CD4-positive, alpha-beta T cell treated with Interleukin-12 subunit alpha and Interleukin-12 subunit beta, for 1 hour (primary cell): ENCODE data around the gene NRROS.
"Not testable (repeated sequence)": the region's sequence is repeated elsewhere in the genome, so short reads cannot be mapped to it uniquely, and the experiment has no call there.

Experiments used
- DNase-seq: peaks from one replicate; pipeline ENCODE4 v3.0.0-alpha.2; 2020

NRROS gene

DNA sequence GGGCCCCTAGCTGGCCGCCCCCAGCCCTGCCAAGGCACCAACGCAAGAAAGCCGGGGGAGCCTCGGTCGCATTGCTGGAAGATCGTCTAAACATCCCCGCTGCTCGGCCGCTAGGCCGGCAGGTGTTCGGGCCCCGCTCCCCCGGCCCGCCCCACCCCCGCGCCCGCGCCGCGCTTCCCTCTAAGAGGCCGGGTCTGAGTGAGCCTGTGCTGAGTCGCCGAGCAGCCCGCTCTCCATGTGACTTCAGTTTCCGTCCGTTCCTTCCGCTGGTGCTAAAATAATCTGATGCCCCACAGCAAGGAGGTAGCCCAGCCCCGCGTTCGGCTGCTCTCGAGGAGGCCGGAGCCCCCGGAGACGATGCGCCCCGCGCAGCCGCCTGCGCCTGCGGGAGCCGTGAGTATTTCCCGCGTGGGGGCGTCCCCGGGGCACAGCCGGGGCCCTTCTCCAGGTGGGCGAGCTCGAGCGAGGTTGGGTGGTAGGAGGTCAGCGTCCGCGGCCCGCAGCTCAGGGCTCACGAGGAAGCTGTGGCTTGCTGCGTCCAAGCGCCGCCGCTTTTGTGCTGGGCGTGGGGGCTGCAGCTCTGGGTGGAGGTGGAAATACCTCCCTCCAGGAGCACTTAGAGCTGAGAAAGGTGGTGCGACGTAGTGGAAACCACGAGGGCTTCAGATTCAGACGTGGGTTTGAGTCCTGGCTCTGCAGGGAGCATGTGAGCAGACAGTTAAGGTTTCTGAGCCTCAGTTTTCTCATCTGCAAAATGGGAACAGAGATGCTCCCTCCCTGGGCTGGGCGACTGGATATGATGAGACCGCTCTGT is at the start of gene NRROS:
Gene NRROS (plus strand): TSS at position 212 of the 814 bp plus-strand sequence. CDS start 14,846 bp downstream, outside the sequence.
- DNase-seq: peak; percentile 67

DNA sequence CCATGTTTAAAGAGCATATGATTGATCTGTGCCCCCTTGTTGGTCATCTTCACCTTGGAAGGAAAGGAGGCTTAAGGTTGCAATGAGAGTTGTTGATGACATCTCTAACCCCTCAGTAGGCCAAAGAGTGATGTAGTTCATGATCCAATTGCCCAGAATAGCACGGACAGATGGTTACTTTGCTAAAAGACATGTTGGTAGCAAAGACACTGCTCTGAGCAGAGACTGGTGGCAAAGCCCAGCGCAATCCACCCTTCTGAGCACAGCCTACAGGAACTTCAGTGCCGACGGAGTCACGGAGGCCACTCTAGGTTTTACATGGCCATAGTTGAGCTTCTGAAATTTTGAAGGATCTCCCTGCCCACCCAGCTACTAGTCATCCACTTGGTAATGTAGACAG is 49.2 kb upstream of the NRROS start:
- no peak for DNase-seq

DNA sequence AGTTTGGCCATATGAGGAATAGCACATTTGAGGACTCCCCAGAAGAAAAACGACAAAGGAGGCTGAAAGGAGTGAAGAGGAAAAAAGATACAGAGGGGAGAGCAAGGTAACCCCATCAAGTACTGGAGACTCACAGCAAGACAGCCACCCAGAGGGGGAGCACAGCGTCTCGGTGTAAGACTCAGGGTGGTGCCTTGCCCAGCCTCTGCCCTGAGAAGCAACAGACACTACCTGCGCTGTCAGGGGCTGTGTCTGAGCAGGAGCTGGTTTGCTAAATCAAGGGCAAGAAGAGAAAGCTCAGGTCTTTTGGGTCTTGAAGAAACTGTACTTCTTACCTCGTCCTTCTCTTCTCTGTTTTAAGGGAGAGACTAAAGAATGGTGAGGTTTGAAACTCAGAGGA is 43.1 kb upstream of the NRROS start:
- no peak for DNase-seq

DNA sequence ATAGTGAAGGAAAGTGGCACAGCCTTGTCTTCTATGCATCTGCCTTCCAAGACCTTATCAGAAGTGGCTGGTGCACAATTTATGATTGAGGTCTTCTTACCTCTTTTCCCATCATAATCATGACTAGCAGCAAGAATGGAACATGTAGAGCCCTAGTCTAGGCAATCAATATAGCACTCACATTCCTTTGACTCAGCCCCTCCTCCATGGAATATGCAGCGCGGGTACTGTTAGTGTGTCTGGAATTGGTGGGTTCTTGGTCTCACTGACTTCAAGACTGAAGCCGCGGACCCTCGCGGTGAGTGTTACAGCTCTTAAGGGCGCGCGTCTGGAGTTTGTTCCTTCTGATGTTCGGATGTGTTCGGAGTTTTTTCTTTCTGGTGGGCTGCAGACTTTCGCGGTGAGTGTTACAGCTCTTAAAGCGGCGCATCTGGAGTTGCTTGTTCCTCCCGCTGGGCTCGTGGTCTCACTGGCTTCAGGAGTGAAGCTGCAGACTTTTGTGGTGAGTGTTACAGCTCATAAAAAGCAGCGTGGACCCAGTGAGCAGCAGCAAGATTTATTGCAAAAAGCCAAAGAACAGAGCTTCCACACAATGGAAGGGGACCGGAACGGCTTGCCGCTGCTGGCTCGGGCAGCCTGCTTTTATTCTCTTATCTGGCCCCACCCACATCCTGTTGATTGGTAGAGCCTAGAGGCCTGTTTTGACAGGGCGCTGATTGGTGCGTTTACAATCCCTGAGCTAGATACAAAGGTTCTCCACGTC is 41.3 kb upstream of the NRROS start:
- peak; percentile 57 for DNase-seq

DNA sequence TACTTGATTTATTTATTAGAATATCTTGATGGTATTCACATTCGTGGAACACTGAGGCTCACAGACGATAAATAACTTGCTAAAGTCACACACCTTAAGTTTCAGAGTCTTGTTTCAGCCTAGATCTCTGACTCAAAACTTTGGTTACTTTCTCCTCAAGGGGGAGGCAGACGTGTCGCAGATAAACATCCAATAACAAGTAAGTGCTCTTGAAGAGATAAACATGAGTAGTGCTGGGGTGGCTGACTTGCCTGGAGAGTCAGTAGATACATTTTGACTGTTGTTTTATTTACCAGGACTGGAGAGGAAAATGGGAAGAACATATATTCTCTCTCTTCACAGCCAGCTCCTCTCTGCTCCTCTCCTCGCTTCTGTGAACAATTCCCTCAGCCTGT is 39.8 kb upstream of the NRROS start:
- no peak for DNase-seq

DNA sequence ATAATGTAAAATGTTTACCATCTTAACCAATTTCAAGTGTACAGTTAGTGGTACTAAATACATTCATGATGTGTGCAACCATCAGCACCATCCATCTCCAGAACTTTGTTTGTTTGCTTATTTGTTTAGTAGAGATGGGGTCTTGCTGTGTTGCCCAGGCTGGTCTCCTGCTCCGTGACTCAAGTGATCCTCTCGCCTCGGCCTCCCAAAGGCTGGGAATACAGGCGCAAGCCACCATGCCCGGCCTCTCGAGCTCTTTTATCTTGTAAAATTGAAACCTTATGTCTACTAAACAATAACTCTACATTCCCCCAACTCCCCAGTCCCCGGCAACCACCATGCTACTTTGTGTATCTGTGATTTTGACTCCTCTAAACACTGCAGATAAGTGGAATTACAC is 39.1 kb upstream of the NRROS start:
- DNase-seq: no peak

DNA sequence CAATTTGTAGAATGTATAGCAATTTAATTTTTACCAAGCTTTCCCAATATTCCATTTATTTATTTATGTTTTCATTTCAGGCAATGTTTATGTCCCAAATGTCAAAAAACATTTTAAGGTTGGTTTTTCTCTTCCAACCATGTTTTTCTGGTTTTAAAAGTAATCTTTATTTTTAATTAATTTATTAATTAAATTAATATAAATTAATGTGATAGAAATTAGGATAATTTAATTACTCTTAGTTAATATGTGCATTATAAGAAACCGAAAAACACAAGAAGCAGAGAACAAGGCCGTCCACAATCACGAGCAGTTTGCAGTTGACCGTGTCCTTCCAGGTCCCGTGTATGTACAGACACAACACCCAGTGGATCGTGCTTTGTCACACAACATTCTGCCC is 36.8 kb upstream of the NRROS start:
- DNase-seq: no peak

DNA sequence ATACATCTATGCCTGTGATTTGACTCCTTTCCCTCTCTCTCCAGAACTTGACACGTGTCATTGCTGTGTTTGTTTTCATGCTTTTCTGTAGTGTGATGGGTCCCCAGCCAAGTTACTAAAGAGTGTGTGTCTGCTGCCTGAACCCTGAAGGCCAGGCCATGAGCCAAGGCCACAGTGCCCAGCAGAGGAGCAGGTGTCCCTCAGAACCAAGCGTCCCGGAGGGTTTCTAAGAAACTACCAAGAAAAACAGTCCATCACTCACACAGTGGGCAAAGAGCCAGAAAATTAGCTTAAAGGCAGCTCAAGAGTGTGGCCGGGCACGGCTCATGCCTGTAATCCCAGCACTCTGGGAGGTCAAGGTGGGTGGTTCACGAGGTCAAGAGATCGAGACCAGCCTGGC is 35.8 kb upstream of the NRROS start:
- DNase-seq: no peak

DNA sequence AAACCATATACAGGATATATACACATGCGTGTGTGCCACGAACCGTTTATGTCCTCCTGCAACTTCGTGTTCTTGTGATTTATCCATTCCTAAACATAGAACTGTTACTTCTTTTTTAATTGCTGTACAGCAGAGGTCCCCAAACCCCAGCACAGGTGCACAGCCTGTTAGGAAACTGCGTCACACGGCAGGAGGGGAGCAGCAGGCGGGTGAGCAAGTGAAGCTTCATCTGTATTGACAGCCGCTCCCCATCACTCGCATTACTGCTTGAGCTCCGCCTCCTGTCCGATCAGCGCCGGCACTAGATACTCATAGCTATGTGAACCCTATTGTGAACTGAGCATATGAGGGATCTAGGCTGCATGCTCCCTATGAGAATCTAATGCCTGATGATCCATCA is 34.9 kb upstream of the NRROS start:
- DNase-seq: peak; percentile 66

DNA sequence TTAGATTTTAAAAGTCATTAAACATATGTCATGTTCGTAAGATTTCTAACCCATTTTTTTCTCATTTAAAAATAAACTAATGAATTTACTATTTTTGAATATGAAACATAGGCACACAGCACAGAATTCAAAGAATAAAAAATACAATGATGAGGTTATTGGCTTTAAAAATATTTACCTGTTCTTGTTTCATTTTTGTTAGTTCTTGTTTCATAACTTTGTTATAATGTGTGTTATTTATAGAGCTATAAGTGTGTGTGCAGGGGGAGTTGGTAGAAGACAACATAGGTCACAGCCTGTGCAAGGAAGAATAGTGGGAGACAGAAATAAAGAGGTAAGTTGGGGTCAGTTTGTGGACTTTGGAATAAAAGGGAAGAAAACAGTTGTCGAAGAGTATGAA is 30.8 kb upstream of the NRROS start:
- no peak for DNase-seq

DNA sequence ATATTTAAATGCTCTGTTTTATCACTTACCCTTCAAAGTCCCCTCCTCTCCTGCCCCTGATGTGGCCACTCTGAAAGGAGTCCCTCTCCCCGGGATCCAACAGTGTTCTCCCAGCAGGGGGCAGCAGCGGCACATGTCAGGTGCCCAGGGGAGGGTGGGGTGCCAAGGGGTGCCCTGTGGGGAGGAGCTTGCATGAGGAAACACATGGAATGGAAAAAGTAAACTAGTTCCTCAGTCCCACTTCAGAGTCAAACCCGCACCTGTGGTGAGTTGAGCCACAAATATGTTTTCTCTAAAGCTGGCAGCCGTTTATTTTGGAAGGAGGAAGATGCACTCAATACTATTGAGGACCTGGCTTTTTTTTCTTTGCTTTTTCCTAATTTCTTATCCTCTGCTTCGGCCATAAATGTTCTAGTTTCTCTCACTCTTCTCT is 30.1 kb upstream of the NRROS start:
- DNase-seq: peak; percentile 93

DNA sequence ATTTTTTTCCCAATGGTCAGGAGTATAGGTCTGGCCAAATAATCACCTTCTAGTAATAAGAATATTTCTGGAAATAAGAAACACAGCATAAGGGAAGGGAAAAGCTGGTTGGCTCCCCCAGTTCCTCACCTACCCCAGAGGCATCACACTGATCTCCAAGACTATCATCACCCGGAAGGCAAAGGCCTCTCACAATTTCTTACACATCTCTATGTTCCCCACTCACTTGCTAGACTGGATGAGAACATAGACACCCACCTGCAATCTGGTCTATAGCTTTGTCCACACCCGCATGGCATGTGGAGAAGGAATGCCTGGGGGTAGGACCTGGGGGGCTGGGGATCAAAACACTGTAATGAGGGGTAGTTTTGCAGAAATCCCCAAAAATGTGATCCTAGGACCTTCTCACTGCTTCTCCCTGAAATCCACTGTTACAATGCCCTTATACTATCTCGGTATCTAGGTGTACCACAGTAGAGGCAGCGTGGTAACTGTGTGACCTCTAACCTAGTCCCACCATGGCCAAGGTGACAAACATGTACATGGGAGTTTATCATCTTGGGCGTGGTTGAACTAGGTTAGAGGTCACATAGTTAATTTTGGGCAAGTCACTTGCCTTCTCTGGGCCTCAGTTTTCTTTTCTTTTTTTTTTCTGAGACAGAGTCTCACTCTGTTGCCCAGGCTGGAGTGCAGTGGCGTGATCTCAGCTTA is 29.5 kb upstream of the NRROS start:
- DNase-seq: peak; percentile 37

DNA sequence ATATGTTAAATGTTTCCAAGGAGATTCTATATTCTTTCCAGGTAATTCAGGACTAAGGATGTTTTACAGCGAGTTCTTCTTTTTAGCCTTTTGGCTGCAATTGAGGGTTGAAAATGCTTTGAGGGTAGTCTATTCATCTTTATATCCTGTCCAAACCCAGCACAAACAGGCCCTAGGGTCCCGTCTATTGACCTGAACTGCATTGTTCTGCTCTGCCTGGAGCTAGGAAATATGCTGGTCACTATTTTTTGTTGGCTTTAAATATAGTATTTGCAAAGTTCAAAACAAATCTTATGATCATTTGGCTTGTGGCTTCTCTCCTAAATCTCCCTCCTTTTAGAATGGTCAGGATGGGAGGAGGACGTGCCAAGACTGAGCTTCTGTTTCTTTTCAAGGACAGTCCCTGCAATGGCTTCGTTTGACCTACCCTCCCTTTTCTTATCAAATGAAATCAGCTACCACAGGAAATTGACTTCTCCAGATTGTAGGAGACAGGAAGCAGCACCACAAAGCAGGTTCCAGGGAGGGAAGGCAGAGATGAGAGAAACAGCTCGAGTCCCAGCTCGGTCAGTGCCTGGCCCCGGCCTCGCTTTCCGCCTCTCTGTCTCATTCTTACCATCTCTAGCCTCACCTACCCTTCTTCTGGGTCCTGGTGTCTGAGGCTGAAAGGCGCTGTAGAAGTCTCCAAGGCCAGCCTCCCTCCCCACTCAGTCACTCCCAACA is 27.6 kb upstream of the NRROS start:
- no peak for DNase-seq

DNA sequence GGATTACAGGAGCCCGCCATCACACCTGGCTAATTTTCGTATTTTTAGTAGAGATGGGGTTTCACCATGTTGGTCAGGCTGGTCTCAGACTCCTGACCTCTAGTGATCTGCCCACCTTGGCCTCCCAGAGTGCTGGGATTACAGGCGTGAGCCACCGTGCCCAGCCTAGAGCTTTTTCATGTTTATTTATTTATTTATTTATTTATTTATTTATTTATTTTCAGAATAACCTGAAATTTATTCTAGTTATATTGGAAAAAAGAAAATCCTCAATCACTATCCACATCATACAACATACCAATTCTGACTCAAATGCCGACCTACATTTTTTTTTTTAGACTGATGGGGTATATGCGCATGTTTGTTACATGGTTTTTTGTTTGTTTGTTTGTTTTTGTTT is 24.3 kb upstream of the NRROS start:
- not testable (repeated sequence) for DNase-seq

DNA sequence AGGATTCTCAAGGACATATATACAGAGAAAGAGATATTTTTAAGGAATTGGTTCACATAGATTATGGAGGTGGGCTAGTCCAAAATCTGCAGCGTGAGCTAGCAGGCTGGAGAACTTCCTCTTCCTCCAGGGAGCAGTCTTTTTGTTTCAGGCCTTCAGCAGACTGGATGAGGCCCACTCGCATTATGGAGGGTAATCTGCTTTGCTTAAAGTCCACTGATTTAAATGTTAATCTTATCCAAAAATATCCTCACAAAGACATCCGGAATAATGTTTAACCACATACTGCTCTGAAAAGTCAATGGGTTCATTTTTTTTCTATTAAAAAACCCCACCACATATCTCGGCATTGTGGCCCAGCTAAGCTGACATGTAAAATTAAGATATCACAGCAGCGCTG is 22.2 kb upstream of the NRROS start:
- no peak for DNase-seq

DNA sequence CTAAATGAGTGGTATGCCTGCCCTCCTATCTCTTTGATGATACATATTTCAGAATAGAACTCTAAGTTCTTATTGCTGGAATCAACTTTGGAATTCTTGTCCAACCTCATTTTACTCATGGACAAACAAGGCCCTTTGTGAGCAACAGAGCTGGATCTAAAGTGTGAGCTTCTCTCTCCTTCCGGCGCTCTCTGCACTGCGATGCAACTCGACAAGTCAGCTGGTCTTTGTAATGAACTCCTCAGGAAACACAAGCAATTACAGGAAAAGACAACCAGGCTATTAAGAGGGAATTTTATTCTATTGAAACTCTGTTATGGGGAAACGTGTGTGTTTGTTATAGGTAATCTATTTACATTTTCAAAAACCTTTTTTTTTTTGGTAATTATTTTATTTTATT is 20.3 kb upstream of the NRROS start:
- DNase-seq: no peak

DNA sequence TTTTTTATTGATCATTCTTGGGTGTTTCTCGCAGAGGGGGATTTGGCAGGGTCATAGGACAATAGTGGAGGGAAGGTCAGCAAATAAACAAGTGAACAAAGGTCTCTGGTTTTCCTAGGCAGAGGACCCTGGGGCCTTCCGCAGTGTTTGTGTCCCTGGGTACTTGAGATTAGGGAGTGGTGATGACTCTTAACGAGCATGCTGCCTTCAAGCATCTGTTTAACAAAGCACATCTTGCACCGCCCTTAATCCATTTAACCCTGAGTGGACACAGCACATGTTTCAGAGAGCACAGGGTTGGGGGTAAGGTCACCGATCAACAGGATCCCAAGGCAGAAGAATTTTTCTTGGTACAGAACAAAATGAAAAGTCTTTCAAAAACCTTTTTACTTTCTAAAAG is 19.9 kb upstream of the NRROS start:
- DNase-seq: not testable (repeated sequence)

DNA sequence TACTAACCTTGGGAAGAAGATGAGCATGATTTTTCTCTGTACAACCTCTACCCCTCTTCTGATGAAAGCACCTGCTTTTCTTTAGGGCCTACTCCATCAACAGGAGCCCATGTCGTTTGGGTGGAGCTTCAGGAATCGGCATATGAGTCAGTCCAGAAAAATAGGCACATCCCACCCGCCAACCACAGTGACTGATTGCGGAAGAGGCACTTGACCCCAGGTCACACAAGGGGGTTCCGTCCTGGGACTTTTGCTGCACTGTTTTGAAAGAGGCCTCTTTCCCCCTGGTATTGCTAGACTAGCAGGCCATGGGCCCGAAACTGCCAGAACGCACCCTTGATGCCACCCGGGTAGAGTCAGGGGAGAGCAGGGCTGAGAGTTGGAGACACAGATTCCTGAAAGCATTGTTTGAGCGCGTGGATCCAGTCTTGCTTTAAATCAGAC is 19.3 kb upstream of the NRROS start:
- DNase-seq: peak; percentile 40

DNA sequence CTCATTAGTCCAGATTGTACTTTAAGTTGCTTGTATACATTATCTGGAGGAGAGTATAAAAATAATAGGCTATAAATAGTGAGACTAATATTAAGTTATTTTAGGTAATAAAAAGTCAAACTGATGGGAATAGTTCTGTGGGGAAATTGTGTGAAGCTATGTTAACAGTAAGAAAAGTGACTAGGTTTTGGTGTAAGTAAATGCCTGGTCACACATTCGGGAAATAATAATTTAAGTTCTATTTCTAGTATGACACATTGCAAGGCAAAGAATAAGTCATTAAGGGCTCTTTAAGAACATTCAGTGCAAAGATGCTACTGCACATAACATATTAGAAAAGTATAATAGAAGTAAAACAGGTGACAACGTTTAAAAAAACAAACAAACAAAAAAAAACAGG is 18.8 kb upstream of the NRROS start:
- no peak for DNase-seq

DNA sequence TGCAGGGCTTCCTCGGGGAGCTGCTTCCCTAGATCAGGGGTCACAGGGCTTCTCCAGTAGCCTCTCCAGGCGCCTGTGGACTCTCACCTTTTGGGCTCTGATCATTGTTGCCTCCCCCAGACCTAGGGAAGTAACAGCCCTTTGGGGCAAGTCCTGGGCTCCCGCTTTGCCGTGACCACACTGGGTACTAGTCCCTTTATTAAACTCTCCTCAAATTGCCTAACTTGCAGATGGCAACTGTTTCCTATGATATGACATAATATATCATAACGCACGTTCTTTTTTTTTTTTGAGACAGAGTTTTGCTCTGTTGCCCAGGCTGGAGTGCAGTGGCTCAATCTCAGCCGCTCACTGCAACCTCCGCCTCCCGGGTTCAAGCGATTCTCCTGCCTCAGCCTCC is 17.9 kb upstream of the NRROS start:
- DNase-seq: no peak

DNA sequence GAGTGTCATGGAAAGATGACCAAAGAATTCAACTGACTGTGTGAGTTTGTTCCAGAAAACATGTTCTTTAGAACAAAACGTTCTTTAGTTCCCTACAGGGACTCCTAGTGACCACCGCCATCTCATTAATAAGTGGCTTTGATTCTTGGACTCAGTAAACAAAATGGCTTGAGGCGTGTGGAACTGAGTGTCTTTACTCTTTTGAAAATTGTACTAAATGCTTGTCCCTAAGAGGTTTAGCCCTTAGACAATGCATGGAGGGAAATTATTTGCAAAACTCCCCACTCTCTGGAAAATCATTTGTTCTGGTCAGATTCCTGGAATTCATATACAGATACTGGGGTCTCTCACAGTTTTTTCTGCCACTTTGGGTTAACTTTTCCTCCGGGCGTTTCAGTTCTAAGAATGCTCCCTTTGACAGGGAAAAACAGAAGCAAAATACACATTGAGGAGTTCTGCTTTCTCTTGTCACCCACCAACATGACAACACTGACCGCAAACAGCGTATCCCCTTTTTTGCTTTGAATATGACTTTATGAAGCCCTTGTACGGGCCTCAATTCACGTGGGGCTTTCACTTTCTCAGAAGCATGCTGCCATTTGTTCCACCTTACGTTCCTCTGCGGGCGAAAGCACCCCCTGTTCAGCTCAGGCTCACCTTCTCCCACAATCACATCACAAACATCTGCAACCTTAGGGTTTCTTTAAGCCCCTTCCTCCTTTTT is 15.3 kb upstream of the NRROS start:
- peak; percentile 32 for DNase-seq

DNA sequence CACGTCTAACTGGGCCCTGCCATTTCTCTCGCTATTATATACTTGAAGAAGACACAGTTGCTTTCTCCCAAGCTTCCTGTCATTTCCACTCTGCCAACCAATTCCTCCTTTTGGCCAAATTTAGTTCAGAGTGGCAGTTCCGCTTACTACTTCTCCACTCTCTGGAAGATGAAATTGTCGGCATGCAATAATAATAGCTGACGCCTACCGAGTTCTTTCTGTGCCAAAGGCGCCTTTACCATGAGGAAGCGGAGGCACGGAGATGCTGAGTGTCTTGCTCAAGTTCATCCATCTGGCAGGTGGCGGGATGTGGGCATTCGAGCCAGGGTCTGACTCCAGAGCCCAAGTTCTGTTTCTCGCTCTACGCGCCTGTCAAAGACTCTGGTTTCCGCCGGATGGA is 14.6 kb upstream of the NRROS start:
- no peak for DNase-seq
